Coronary artery (tissue), 2 donors: ENCODE measurements around the gene NTNG2.

Experiments used
- DNase-seq: peaks from one replicate; pipeline ENCODE4 v3.0.0-alpha.2; 2017; ENCODE audit warnings: low spot score
- H3K27ac ChIP-seq, 2 donors: fragments of 200-600 bp; sonication (generic); one replicate each; pipeline ENCODE4 v1.5.1; 2016 to 2019
- H3K4me3 ChIP-seq: fragments of 200-600 bp; sonication (generic); 2 replicates; pipeline ENCODE4 v1.5.1; 2016; ENCODE audit warnings: mild to moderate bottlenecking, moderate library complexity
- TF ChIP-seq, protein P1 (sequence below): fragments of 200-600 bp; sonication (generic); IDR thresholded peaks from one replicate; pipeline ENCODE4 v1.5.1; 2019; ENCODE audit warnings: antibody characterized with exemption

The NTNG2 gene

DNA sequence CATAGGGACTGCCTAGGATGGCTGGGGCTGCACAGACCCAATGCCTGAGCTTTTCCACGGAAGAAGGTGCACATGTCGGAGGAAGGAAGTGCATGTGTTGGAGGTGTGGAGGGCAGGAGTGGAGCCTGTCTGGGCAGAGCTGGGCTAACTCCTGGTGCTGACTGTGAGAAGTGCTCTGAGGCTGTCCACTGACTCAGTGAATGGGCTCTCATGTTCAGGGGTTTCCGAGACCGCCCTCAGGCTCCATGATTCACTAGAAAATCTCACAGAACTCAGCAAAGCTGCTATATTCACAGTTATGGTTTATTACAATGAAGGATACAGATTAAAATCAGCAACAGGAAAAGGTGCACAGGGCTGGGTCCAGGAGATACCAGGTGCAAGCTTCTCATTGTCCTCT, 37.2 kb downstream of the NTNG2 start:
- TF ChIP-seq, protein P1, sequence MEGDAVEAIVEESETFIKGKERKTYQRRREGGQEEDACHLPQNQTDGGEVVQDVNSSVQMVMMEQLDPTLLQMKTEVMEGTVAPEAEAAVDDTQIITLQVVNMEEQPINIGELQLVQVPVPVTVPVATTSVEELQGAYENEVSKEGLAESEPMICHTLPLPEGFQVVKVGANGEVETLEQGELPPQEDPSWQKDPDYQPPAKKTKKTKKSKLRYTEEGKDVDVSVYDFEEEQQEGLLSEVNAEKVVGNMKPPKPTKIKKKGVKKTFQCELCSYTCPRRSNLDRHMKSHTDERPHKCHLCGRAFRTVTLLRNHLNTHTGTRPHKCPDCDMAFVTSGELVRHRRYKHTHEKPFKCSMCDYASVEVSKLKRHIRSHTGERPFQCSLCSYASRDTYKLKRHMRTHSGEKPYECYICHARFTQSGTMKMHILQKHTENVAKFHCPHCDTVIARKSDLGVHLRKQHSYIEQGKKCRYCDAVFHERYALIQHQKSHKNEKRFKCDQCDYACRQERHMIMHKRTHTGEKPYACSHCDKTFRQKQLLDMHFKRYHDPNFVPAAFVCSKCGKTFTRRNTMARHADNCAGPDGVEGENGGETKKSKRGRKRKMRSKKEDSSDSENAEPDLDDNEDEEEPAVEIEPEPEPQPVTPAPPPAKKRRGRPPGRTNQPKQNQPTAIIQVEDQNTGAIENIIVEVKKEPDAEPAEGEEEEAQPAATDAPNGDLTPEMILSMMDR = no peak
- Histone ChIP-seq H3K27ac (no peak overlapping the region), H3K4me3 (no peak overlapping the region)
- DNase-seq = no peak

- TF ChIP-seq, protein P1 = no peak
- no peak for DNase-seq
- Histone ChIP-seq H3K27ac (no peak overlapping the region), H3K4me3 (no peak overlapping the region)
These were observed 38.8 kb downstream of the NTNG2 start for GRCh38 chr9:132200706-132201105.

DNA sequence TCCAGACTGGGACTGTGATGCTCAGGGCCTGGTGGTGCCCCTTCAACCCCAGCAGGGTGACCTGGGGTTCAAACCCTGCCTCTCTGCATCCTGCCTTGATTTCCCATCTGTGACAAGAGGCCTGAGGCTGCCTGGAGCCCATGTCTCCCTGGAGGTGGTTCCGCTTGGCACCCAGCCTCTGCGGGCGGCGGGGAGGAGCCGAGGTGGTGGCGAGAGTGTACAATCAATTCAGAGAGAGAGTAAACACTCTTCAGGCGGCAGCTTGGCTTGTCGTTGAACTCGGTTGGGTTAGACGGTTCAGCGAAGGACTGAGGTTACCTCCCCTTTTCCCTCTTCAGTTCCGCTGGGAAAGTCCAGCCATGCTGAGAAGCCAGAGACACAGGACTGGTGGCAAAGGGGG, 39.3 kb downstream of the NTNG2 start:
- no peak overlapping the region for H3K4me3 ChIP-seq
- TF ChIP-seq, protein P1 = no peak
- no peak for DNase-seq
- H3K27ac ChIP-seq = no peak overlapping the region

GRCh38 chr9:132201780-132202703, 40.2 kb downstream of the NTNG2 start:
- no peak for DNase-seq
- Histone ChIP-seq H3K27ac (no peak overlapping the region), H3K4me3 (no peak overlapping the region)
- TF ChIP-seq, protein P1 = no peak

GRCh38 chr9:132204883-132205282, 43.0 kb downstream of the NTNG2 start:
- TF ChIP-seq, protein P1 = no peak

DNA sequence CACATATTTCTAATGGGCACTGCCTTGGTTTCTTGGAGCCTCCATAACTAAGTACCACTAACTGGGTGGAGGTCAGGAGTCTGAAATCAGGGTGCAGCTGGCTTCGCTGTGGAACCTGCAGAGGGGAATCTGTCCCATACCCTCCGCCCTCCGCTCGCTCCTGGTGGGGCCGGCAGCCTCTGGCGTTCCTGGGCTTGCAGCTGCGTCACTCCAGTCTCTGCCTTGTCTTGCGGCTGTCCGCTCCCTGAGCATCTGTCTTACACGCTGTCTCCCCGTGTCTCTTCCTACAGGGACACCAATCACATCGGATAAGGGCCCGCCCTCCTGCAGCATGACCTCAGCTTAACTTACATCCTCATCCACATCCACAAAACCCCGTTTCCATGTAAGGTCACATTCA, 45.4 kb downstream of the NTNG2 start:
- TF ChIP-seq, protein P1 = no peak
- H3K4me3 ChIP-seq = no peak overlapping the region
- no peak for DNase-seq
- no peak overlapping the region for H3K27ac ChIP-seq

More at GRCh38 chr9:132204883-132205282, 43.0 kb downstream of the NTNG2 start:
- H3K4me3 ChIP-seq = no peak overlapping the region
- no peak for DNase-seq
- no peak overlapping the region for H3K27ac ChIP-seq
